Epithelial cell of esophagus (primary cell): ENCODE results near the gene HSPA4L.

Experiments used
- DNase-seq: peaks from one replicate; pipeline ENCODE4 v3.0.0; 2010; ENCODE audit warnings: low read depth
- H3K4me3 ChIP-seq: 2 replicates; pipeline ENCODE4 v1.5.1; 2011; ENCODE audit warnings: mild to moderate bottlenecking, low read length, control low read depth
- TF ChIP-seq, protein P1 (sequence below): IDR thresholded peaks from 2 replicates; pipeline ENCODE4 v1.5.1; 2011; ENCODE audit warnings: low read depth, mild to moderate bottlenecking, low read length, control low read depth, inconsistent platforms; ENCODE audit not compliant: insufficient read depth; ENCODE audit errors: missing control alignments

HSPA4L gene

DNA sequence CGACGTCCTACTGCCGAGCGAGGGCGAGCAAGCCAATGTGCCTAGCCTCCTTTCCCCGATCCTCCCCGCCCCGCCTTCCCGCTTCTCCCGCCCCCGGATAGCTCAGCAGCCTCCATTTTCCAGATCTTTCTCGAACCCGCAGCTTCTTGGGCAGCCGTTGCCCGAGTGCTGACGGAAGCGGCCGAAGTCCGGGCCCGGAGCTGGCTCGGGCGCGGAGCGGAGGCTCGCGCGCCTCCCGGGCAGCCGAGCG lies 172 bp upstream of the HSPA4L start:
- TF ChIP-seq, protein P1, sequence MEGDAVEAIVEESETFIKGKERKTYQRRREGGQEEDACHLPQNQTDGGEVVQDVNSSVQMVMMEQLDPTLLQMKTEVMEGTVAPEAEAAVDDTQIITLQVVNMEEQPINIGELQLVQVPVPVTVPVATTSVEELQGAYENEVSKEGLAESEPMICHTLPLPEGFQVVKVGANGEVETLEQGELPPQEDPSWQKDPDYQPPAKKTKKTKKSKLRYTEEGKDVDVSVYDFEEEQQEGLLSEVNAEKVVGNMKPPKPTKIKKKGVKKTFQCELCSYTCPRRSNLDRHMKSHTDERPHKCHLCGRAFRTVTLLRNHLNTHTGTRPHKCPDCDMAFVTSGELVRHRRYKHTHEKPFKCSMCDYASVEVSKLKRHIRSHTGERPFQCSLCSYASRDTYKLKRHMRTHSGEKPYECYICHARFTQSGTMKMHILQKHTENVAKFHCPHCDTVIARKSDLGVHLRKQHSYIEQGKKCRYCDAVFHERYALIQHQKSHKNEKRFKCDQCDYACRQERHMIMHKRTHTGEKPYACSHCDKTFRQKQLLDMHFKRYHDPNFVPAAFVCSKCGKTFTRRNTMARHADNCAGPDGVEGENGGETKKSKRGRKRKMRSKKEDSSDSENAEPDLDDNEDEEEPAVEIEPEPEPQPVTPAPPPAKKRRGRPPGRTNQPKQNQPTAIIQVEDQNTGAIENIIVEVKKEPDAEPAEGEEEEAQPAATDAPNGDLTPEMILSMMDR: no peak
- DNase-seq: peak; percentile 88
- peak overlapping the region; percentile 60 for H3K4me3 ChIP-seq

DNA sequence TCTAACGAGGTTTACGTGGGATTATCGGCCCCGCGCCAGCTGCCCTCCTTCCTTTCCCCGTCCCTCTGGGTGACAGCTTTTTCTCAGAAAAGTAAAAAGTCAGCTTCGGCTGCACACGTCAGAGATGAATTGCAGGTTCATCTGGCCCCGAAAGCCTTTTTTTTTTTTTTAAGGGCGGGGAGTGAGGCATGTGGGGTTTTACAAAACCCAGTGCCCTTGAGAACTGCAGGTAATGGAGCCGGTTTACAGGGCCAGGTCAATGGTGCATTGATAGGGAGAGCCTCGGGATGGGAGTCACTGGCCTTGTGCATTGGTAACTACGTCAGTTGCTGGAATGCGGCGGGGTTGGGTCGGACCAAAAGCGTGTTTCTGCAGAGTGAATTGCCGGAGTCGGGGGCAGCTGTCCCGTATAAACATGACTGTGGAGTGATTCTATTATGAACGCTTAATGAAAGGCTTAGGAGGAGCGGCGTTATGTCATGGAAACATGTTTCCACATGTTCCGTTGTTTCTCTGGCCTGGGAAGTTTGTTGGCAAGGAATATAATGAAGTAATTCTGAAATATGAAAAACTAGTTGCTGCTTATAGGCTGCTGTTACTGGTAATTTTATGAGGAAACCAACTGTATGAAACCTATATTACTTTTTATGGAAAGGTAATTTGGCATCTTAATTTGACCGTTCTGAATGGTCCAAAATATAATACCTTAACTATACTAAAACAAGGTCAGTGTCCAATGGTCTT lies 1.1 kb downstream of the HSPA4L start:
- H3K4me3 ChIP-seq: peak overlapping the region; percentile 60
- peak; percentile 100 for DNase-seq
- TF ChIP-seq, protein P1: no peak

DNA sequence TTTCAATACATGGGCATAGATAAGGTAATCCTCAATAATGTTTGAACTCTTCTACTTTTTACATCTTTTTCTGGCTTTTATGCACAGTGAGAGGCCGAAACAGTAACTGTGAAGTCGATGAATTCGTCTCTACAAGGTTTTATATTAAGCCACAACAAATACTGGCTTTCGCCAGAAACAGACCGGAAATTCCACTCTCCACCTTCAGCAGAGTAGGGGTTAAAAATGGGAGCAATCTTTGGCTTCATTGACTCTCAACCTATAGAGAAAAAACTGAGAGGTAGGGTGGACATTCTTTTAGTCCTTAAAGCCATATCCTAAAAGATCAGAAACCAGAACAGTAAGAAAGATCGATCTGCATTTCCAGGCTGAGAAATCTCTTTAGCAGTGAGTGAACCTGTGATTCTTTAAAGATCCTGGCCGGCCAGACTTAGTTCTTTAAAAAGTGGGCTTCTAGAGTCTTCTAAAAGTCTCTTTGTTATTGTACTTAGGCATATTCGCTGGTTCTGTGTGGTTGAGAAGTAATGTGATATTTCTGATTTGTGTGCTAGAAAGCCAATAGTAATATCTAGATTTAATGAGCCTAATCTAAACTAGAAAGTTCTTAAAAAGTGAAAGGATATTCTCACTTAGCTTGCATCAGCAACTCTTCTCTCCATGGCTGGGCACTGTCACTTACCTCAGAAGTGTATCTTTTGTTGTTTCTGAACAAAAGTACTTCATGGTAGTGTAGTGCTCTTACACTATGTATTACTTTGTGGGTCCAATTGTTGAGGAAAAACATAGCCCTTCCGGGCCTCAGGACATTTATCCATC lies 2.0 kb downstream of the HSPA4L start:
- peak overlapping the region; percentile 60 for H3K4me3 ChIP-seq
- DNase-seq: peak; percentile 41
- TF ChIP-seq, protein P1: no peak

DNA sequence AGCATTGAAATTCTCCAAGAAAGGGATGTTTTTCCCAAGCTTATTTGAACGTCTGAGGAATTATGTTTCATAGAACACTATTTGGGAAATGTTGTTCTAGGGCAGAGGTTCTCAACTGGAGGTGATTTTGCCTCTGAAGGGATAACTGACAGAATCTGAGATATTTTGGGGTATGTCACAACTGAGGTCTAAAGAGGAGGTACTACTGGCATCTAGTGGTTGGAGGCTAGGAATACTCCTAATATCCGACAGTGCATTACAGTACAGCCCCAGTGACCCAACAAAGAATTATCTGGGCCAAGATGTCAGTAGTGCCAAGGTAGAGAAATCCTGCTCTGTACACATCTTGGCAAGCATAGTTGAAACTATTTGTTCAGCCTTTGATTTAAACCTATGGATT lies 6.4 kb downstream of the HSPA4L start:
- H3K4me3 ChIP-seq: no peak overlapping the region
- TF ChIP-seq, protein P1: peak; percentile 36
- peak; percentile 18 for DNase-seq

DNA sequence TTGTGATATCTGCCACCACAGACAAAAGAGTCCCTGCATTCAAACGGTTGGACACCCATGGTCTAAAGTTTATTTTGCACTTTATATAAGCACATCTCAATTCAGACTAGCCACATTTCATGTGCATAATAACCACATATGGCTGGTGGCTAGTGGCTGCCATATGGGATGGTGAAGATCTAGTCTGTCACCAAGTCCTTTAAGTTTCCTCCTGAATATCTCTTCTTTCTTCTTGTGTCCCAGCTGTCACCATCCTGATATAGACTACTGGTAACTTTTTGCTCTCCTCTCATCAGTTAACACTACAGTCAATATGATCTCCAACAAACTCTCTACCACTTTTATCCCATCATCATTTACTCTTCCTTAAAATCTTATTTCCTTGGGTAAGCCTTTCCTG lies 9.3 kb downstream of the HSPA4L start:
- no peak for DNase-seq
- TF ChIP-seq, protein P1: no peak
- H3K4me3 ChIP-seq: no peak overlapping the region

DNA sequence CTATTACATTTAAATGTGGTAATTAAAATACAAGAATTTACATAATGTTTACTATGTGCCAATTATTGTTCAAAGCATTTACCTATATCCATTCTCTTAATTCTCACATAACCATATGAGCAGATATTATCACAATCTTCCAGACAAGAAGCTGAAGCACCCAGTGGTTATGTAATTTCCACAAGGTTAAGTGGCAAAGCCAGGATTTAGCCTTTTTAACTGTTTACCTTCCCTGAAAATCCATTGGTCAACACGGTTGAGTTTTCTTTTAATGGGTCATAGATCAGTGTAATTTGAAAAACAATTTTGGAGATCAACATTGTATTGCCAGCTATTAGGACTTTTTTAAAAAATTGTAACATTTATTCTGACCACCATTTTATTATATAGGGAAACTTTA lies 11.4 kb downstream of the HSPA4L start:
- TF ChIP-seq, protein P1: no peak
- DNase-seq: no peak
- no peak overlapping the region for H3K4me3 ChIP-seq
